Glutamatergic neuron (in vitro differentiated cells): ENCODE results near the gene UQCRC2. TPM values are rescaled to one million over a fixed set of nuclear protein-coding genes. Genes with fewer than 3 reads are reported as not detected.

Experiments
- DNase-seq: peaks from one replicate; pipeline ENCODE4 v3.0.0; 2022
- H3K27ac Mint-ChIP-seq: one replicate; pipeline ENCODE4 v1.8.0; 2020; ENCODE audit warnings: mild to moderate bottlenecking, mixed read lengths, inconsistent platforms; ENCODE audit not compliant: unreplicated experiment
- H3K27me3 Mint-ChIP-seq: one replicate; pipeline ENCODE4 v1.8.0; 2020; ENCODE audit warnings: mild to moderate bottlenecking, moderate library complexity, mixed read lengths, inconsistent platforms; ENCODE audit not compliant: unreplicated experiment
- H3K36me3 Mint-ChIP-seq: one replicate; pipeline ENCODE4 v1.8.0; 2020; ENCODE audit warnings: mild to moderate bottlenecking, mixed read lengths, inconsistent platforms; ENCODE audit not compliant: unreplicated experiment
- H3K4me1 Mint-ChIP-seq: one replicate; pipeline ENCODE4 v1.8.0; 2020; ENCODE audit warnings: mild to moderate bottlenecking, low read depth, mixed read lengths, inconsistent platforms; ENCODE audit not compliant: unreplicated experiment
- H3K4me3 Mint-ChIP-seq: one replicate; pipeline ENCODE4 v1.8.0; 2020; ENCODE audit warnings: mild to moderate bottlenecking, mixed read lengths, inconsistent platforms; ENCODE audit not compliant: unreplicated experiment
- H3K9me3 Mint-ChIP-seq: one replicate; pipeline ENCODE4 v1.8.0; 2020; ENCODE audit warnings: mild to moderate bottlenecking, moderate library complexity, mixed read lengths, inconsistent platforms; ENCODE audit not compliant: unreplicated experiment
- total RNA-seq: library from RNA; stranded (reverse); fragmentation: NEBNext Ultra II Directional; extraction: Animal tissue kit (Norgen Biotek cat#: 25700); gene quantifications from one replicate; pipeline ENCODE4 v1.2.1, GENCODE V29; 2021; ENCODE audit not compliant: unreplicated experiment
- TF ChIP-seq, protein P1 (sequence below): fragments of 200-600 bp; sonication (generic); IDR thresholded peaks from one replicate; pipeline ENCODE4 v1.5.0; 2021; ENCODE audit not compliant: partially characterized antibody, unreplicated experiment

The UQCRC2 gene
- total RNA-seq, 1 donor from 2014 or later: 193 TPM

DNA sequence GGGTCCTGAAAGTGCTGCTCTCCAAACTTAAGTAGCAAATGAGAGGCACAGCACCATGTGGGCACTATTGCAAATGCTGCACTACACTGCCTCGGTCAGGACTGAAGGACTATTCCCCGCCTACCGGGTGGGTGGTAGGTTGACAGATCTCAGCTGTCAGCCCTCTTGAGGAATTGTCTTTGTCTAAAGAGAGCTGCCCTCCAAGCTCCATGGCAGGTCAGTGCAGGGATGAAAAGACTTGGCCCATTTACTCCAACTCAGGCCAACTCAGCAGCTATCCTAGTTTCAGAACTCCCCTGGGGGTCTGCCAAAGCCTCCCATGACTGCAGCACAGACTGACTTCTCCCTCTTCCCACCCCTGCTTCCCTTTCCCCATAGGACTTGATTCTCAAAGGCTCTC is 51.2 kb downstream of the UQCRC2 start:
- H3K36me3 Mint-ChIP-seq: no peaks in the 10 kb centered on the region

DNA sequence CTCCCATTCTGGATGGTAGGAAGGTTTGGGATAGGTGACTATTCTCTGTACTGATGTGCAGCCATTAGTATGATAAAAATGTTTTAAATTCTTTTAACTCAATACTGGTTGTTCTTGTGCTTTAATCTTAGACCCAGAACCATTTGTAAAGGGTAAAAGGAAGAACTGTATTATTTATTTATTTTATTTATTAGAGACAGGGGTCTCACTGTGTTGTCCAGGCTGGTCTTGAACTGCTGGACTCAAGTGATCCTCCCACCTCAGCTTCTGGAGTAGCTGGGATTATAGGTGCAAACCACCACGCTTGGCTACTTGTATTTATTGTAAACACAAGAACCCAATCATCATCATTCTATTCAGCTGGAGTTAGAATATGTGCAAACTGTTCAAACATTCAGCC is 52.6 kb downstream of the UQCRC2 start:
- DNase-seq: no peak
- Mint-ChIP-seq H3K27ac (no peak overlapping the region), H3K9me3 (peaks cover 13% of the 10 kb centered on the region), H3K27me3 (peaks cover 11% of the 10 kb centered on the region), H3K4me3 (no peak overlapping the region), H3K4me1 (peaks cover 30% of the 10 kb centered on the region), H3K36me3 (no peaks in the 10 kb centered on the region)
- TF ChIP-seq, protein P1, sequence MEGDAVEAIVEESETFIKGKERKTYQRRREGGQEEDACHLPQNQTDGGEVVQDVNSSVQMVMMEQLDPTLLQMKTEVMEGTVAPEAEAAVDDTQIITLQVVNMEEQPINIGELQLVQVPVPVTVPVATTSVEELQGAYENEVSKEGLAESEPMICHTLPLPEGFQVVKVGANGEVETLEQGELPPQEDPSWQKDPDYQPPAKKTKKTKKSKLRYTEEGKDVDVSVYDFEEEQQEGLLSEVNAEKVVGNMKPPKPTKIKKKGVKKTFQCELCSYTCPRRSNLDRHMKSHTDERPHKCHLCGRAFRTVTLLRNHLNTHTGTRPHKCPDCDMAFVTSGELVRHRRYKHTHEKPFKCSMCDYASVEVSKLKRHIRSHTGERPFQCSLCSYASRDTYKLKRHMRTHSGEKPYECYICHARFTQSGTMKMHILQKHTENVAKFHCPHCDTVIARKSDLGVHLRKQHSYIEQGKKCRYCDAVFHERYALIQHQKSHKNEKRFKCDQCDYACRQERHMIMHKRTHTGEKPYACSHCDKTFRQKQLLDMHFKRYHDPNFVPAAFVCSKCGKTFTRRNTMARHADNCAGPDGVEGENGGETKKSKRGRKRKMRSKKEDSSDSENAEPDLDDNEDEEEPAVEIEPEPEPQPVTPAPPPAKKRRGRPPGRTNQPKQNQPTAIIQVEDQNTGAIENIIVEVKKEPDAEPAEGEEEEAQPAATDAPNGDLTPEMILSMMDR: no peak

More for the DNA sequence above, 51.2 kb downstream of the UQCRC2 start:
- Mint-ChIP-seq H3K9me3 (peaks cover 13% of the 10 kb centered on the region), H3K27me3 (peaks cover 11% of the 10 kb centered on the region), H3K4me1 (peaks cover 30% of the 10 kb centered on the region), H3K27ac (peak overlapping the region; percentile 65), H3K4me3 (peak overlapping the region; percentile 39)
- TF ChIP-seq, protein P1: no peak
- DNase-seq: no peak

DNA sequence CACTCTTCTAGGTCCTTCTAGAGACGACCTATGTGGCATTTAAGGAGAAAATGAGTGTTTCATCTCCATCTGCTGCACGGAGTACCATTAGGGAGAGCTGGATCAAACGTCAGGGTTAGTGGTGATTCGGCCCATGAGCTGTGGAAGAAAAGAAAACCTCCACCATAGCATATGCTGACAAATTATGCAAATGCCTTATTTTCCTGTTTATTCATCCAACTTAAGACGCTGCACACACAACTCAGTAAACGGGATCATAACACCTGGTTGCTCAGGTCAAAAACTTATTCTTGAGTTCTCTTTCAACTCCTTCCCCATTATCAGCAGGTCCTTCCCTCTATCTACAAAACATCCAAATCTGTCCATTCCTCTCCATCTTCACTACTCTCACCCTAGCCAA is 53.5 kb downstream of the UQCRC2 start:
- H3K27ac Mint-ChIP-seq: peak overlapping the region; percentile 84
- TF ChIP-seq, protein P1: no peak
- no peak for DNase-seq
- H3K27me3 Mint-ChIP-seq: peaks cover 9% of the 10 kb centered on the region
- H3K4me3 Mint-ChIP-seq: peak overlapping the region; percentile 96
- H3K9me3 Mint-ChIP-seq: peaks cover 11% of the 10 kb centered on the region
- peaks cover 27% of the 10 kb centered on the region for H3K4me1 Mint-ChIP-seq
- H3K36me3 Mint-ChIP-seq: no peaks in the 10 kb centered on the region

- peaks cover 9% of the 10 kb centered on the region for H3K27me3 Mint-ChIP-seq
- H3K4me1 Mint-ChIP-seq: peaks cover 27% of the 10 kb centered on the region
- H3K27ac Mint-ChIP-seq: peak overlapping the region; percentile 84
- TF ChIP-seq, protein P1: no peak
- H3K4me3 Mint-ChIP-seq: peak overlapping the region; percentile 96
- no peak for DNase-seq
- no peaks in the 10 kb centered on the region for H3K36me3 Mint-ChIP-seq
- H3K9me3 Mint-ChIP-seq: peaks cover 11% of the 10 kb centered on the region
Measured at GRCh38 chr16:22007159-22007508, 54.0 kb downstream of the UQCRC2 start.

DNA sequence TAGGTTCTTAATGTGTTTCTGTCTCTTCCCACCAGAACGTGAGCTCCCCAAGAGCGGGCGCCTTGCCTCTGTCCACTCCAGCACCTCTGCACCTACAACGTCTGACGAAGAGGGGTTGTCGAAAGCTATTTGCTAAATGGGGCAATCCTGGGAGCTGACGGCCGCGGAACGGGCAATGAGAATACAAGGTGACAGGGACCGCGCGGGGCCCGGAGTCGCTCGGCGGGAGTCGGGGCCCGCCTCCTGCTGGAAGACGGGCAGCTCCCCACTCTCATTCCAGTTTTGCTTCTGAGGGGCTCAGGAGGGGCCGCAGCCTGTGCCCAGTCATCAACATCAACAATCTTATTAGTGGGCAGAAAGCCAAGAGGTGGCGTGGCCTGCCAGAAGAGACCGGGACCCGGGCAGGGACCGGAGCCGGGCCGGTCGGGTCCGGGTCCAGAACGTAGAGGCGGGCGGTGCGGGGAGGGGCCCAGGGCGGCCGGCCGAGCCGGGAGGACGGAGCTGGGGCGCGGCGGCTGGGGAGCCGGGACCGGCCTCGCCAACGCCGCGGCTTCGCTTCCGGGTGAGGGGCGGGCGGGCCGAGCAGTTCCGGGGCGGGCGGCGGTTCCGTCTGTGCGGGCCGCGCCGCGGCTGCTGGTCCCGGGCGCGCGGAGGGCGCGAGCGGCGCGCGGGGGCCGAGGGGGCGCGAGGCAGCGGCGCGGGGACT is 54.5 kb downstream of the UQCRC2 start, which contains the start of gene MOSMO:
Gene MOSMO, plus strand, starts transcription at position 603 of the 706 bp plus-strand sequence. CDS start 191 bp downstream, outside the sequence.
- DNase-seq: peak; percentile 74
- peak within 1 kb of the TSS; percentile 96 for H3K4me3 Mint-ChIP-seq
- no peaks in the 10 kb centered on the region for H3K36me3 Mint-ChIP-seq
- TF ChIP-seq, protein P1: no peak
- peaks cover 27% of the 10 kb centered on the region for H3K4me1 Mint-ChIP-seq
- peak within 1 kb of the TSS; percentile 84 for H3K27ac Mint-ChIP-seq
- H3K9me3 Mint-ChIP-seq: peaks cover 11% of the 10 kb centered on the region
- H3K27me3 Mint-ChIP-seq: peaks cover 9% of the 10 kb centered on the region
